ENCODE measurements around the gene BRME1. TPM values are rescaled to one million over a fixed set of nuclear protein-coding genes. Genes with fewer than 3 reads are reported as not detected.
"Not testable (repeated sequence)": the region's sequence is repeated elsewhere in the genome, so short reads cannot be mapped to it uniquely, and the experiment has no call there.

The BRME1 gene
- total RNA-seq, 1 donor from 2014 or later: 11.1 TPM

DNA sequence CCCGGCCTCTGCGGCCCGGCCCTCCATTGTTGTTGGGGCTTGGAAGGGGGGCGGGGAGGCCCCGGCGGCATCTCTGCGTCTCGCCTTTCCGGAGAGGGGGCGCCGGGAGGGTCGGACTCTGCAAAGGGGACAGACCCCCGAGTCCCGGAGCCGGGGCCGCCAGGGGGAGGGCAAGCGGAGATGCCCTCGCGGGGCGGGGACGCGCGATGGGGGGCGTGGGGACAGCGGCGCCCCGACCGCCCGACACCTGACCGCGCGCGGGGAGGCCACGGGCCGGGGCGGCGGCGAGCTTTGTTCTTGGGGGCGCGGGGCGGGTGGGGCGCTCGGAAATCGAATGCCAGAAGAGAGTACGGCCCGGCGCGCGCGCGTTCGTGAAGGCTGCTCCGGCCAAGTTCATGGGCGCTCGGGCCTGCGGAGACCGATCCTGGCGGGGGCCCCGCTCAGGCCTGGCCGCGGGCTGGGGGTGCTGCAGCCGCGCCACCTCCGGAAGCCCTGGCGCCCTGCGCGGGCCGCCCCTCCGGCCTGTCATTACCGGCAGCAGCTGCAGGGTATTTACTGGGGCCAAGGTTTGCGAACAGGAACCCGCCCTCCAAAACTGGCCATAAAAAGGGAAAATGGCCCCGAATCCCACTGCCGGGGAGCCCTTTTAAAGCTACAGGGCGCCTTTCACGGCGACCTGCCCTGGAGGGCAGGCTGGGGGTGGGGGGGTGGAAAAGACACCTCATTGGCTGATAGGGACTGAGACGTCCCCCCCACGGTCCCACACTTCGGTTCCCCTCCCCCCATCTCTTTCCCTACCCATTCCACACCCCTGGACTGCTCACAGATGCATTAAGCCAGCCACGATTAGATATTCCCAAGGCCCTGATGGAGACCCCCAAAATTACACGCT lies 40.1 kb downstream of the BRME1 start:
- no peak for DNase-seq

GRCh38 chr19:13864667-13865570 lies 41.0 kb downstream of the BRME1 start:
- no peak for DNase-seq

- DNase-seq: no peak
These were observed 41.8 kb downstream of the BRME1 start for GRCh38 chr19:13864046-13864666.

GRCh38 chr19:13861714-13862531 lies 44.0 kb downstream of the BRME1 start:
- peak; percentile 86 for DNase-seq

DNA sequence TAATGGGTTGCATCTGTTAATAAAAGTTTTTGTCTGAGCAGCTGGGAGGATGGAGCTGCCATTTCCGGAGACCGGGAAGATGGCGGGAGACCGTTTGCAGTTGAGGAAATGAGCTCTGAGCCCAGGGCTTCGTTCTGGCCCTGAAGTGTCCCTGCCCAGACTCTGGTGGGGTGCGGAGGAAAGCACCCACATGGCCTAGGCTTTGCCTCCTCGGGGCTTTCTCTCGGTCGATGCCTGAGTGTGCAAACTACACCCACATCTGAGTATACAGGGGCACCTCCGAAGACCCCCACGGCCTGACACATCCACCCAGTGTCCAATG lies 44.6 kb downstream of the BRME1 start:
- DNase-seq: no peak

- no peak for DNase-seq
These were observed 45.1 kb downstream of the BRME1 start for GRCh38 chr19:13860679-13861391.

- DNase-seq: no peak
These were observed 46.5 kb downstream of the BRME1 start for GRCh38 chr19:13859361-13859880.

GRCh38 chr19:13856497-13856896 lies 49.4 kb downstream of the BRME1 start:
- DNase-seq: no peak

DNA sequence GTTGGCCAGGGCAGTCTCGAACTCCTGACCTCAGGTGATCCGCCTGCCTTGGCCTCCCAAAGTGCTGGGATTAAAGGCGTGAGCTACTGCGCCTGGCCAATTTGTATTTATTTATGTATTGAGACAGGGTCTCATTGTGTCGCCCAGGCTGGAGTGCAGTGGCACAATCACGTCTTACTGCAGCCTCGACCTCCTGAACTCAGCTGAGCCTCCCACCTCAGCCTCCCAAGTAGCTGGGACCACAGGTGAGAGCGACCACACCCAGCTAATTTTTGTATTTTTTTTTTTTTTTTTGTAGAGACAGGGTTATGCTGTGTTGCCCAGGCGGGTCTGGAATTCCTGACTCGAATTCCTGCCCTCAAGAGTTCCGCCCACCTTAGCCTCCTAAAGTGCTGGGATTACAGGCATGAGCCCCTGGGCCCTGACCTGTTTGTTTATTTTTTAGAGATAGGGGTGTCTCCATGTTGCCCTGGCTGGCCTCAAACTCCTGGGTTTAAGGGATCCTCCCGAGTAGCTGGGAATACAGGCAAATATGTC lies 53.7 kb downstream of the BRME1 start:
- DNase-seq: not testable (repeated sequence)

- not testable (repeated sequence) for DNase-seq
These were observed 54.2 kb downstream of the BRME1 start for GRCh38 chr19:13851734-13852114.

GRCh38 chr19:13850910-13851733 lies 54.8 kb downstream of the BRME1 start:
- DNase-seq: peak; percentile 51

GRCh38 chr19:13849991-13850909 lies 55.7 kb downstream of the BRME1 start:
- peak; percentile 41 for DNase-seq

DNA sequence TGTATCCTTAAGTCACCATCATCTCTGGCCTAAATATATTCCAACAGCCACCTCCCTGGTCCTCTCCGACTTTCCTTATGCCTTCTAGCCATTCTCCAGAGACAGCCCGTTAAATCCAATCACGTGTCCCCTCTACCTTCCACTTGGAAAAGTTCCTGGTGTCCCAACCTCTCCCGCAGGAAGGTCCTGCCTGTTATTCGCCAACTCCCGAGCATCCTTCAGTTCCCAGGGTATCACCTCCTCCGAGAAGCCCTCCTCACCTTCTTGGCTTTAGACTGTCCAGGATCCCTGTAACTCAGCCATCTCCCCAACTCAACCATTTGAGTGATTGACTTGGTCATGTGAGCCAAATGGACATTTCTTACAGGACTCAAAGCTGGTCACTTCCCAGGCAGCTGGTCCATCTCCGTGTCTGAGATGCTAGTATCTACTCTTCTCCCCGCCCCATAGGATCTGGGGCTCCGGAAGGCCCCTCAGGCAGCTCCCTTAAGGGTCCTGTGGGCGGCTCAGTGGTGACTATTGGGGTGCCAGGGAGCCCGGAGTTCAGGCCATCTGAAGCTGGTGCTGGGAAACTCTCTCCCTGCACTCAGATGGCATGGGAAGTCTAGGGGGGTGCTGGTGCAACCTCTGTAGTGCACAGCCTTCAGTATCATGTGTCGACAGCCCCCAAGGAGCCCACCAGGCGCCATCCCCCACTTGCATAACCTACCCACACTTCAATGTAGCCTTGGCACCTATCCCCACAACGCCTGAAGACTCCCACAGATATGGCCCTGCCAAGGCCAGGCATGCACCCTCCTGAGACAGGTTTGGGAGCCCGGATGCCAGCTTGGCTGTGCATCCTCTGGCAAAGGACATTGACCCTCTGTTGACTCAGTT lies 56.9 kb downstream of the BRME1 start:
- no peak for DNase-seq

DNA sequence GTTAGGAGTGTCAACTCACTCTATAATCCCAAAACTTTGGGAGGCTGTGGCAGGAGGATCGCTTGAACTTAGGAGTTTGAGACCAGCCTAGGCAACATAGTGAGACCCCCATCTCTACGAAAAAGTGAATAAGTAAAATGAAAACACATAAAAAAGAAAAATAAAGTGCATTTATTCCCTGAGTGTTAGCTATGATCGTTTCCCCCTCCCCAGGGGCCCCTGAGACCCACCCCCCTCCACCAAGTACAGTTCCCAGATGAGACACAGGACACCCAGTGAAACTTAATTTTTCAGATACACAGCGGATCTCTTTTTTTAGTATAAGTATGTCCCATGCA lies 57.6 kb downstream of the BRME1 start:
- DNase-seq: no peak

GRCh38 chr19:13847407-13848339 lies 58.2 kb downstream of the BRME1 start:
- peak; percentile 62 for DNase-seq

GRCh38 chr19:13846557-13847406 lies 59.1 kb downstream of the BRME1 start:
- DNase-seq: no peak

All from occipital lobe (tissue), 2 donors.